NCI-H146 treated with DMSO at 0.1 percent for 48 hours (cell line): ENCODE data around the gene PITPNM1.
"Not testable (repeated sequence)": the region's sequence is repeated elsewhere in the genome, so short reads cannot be mapped to it uniquely, and the experiment has no call there.

Experiments
- DNase-seq: peaks from one replicate; lab custom pipeline; 2025; ENCODE audit not compliant: unreplicated experiment; lab: John Stamatoyannopoulos, UW

The PITPNM1 gene

DNA sequence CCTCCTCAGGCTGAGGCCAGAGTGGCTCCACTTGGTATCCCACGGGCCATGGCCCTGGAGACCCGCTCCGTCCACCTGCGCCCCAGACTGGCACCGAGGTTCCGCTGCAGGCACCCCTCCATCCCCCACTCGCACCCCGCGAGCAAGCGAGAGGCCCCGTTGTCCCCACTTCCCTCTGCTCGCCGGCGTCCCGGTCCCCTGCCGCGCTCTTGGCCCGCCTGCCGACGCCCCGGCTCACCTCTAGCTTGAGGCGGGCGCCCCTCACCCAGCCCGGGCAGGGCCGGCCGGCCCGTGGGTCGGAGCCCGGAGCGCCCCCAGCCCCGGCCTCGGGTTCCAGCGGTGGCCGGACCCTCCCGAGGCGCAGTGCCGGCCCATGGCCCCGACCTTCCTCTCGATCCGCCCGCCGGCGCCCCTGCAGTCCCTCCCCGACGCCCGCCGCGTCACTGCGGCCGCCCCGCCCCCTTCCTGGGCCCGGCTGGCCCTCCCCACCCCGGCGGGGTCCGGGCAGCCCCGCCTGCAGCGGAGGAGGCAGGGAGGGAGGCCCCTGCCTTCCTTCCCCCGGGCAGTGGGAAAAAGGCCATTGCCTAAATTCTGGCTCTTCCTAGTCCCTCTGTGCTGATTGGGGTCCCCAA lies at the start of gene PITPNM1:
PITPNM1 (minus strand) TSS at position 414 of the 632 bp plus-strand sequence. CDS start 1,183 bp downstream, outside the sequence.
- DNase-seq, result peak; percentile 63

DNA sequence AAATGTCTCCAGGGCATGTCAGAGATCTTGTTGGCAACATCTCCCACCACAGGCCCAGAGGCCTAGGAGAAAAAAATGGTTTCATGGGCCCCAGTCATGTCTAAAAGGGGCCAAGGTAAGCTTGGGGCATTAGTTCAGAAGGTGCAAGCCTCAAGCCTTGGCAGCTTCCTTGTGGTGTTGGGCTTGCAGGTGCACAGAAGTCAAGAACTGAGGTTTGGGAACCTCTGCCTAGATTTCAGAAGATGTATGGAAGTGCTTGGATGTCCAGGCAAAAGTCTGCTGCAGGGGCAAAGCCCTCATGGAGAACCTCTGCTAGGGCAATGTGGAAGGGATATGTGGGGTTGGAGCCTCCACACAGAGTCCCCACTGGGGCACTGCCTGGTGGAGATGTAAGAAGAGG lies 46.5 kb upstream of the PITPNM1 start:
- not testable (repeated sequence) for DNase-seq

DNA sequence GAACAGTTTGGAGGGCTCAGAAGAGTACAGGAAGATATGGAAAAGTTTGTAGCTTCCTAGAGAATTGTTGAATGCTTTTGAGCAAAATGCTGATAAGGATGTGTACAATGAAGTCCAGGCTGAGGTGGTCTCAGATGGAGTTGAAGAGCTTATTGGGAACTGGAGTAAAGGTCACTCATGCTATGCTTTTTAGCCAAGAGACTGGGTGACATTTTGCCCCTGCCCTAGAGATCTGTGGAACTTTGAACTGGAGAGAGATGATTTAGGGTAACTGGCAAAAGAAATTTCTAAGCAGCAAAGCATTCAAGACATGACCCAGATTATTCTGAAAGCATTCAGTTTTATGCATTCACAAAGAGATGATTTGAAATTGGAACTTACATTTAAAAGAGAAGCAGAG lies 46.0 kb upstream of the PITPNM1 start:
- DNase-seq, result no peak

DNA sequence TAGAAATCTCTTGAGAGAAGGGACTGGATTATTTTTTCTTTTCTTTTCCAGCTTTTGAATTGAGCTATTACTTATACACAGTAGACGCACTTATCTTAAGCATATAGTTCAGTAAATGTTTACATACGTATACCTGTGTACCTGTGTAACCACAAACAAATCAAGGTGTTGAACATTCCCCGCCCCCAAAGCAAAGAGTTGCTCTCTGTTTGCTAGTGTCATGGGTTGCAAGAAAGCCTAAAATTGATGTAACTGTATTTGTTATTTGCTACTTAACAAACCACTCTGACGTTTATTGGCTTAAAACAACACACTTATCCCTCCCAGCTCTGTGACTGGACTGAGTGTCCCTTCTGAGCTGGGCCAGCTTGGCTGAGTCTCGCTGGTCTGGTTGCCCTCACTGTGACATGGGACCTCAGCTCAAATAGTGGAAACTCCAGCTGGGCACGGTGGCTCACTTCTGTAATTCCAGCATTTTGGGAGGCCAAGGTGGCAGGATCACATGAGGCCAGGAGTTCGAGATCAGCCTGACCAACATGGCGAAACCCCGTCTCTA lies 43.5 kb upstream of the PITPNM1 start:
- DNase-seq, result no peak

DNA sequence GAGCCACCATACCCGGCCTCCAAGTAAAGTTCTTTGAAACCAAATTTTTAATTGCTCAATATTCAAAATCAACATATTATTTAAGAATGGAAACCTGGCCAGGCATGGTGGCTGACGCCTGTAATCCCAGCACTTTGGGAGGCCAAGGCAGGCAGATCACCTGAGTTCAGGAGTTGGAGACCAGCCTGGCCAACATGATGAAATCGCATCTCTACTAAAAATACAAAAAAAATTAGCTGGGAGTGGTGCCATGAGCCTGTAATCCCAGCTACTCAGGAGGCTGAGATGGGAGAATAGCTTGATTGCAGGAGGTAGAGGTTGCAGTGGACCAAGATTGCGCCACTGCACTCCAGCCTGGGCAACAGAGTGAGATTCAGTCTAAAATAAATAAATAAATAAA lies 42.9 kb upstream of the PITPNM1 start:
- not testable (repeated sequence) for DNase-seq

DNA sequence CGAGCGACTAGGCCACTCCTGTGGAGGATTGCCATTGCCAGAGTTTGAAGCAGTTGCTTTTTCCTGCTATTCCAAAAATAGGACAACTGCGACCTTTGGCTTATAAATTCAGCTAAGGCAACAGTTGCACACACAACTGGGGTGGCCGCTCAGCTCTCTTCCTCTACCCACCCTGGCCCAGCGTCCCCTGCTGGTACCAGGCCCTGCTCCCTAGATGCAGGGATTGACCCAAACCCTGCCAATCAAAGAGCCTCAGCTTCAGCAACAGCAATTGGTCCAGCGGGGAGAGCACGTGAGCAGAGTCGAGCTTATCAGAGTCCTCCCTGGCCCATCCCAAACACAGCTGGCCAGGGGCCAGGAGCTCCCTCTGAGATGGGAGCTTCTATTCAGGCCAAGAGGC lies 40.1 kb upstream of the PITPNM1 start:
- no peak for DNase-seq

DNA sequence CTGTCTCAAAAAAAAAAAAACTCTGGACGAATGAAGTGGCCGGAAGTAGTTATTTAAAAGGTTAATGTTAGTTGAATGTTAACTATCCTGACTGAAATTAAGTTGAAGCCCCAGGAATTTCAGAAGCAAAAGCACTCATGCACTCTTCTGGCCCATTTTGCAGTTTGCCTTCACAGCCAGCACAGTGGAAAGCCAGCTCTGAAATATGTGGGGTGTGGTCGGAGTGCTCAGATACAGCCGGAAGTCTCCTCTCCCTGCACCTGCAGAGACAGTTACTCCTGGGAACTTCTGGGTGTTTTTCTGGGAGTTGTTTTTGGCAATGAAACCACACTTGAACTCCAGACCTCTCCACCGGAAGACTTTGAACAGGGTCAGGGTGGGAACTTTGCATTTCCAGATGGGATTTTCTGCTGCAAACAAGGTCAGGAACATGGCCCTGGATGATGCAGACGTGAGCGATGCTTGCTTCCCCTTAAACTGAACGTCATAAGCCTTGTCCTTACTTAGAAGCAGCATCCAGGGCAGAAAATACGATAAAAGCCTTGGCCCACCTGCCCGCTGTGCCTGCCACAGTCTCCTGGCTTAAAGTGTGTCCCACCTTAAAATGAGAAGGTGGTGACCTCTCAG lies 39.6 kb upstream of the PITPNM1 start:
- DNase-seq, result no peak

DNA sequence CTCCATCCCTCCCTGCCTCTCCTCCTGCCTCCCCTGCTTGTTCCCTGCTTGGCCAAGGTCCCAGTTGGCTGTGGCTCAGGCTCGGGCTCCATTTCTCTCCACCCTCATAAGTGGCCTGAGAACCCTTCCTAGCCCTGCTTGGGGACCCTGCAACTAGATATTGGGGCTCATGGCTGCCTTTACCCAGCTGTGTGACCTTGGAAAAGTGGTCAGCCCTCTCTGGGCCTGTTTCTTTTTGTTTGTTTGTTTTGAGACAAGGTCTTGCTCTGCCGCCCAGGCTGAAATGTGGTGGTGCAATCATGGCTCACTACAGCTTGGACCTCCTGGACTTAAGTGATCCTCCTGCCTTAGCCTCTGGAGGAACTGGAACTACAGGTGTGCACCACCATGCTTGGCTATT lies 38.4 kb upstream of the PITPNM1 start:
- no peak for DNase-seq

DNA sequence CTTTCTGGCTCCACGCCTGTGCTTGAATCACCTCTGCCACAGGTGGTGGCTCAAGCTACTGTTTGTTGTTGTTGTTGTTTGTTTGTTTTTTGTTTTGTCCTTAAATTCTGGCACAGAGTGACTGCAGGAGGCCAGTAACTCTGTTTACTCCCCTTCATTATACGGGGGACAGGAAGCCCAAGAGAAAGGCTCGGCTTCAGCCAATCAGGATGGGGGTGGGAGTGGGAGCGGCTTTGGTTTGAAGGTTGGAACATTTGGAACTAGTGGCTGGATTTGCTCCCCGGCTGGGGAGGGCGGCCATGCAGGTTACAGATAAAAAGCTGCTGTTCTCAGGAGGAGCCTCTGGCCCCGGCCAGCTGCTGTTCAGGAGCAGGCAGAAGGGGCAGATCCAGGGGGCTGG lies 37.8 kb upstream of the PITPNM1 start:
- DNase-seq, result no peak

DNA sequence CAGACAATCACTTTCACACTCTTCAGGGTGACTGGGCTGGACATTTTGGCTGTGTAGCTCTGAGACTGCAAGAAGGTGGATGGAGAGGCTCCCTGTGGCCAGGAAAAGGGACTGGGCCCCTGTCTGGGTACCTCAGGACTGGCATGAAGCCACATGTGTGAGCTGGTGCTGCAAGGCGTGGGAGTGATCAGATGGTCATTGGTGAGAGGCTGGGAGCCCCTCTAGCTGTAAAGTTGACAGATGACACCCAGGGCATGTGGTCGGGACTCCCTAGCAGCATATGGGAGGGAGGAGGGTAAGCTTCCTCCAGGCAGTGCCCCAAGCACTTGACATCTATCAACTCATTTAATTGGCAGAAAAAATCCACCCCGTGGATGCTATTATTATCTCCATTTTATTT lies 37.0 kb upstream of the PITPNM1 start:
- DNase-seq, result no peak

DNA sequence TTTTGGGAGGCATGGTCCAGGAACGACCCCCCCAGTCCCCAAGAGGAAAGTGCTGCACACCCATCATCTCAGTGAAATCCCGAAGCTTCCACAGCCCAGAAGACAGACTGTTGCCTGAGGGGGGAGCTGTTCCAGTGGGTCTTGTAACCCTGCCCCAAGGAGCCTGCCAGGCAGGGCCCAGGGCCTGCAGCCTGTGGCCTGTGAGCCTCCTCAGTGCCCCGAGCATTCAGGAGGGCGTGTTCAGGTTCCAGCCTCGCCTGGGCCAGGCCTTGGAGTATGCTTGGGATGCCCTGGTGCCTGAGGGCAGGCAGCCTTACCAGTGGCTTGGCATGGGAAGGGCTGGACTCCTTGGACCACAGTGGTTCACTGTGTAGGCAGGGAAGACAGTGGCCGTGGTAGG lies 36.0 kb upstream of the PITPNM1 start:
- no peak for DNase-seq

DNA sequence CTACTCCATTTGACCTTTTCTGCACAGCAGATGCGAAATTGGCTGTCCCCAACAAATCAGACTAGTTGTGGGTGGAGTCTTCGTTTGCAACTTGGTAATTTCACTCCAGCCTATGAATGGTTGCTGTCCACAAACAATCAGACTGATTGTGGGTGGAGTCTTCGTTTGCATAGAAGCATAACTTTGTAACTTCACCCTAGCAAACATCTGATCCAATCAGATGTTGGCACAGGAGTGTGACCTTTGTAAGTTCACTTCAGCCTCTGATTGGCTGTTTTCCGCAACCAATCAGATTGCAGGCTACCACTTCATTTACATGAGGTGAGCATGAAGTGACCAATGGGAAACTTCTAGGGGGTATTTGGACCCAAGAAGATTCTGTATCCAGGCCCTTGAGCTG lies 34.4 kb upstream of the PITPNM1 start:
- no peak for DNase-seq

DNA sequence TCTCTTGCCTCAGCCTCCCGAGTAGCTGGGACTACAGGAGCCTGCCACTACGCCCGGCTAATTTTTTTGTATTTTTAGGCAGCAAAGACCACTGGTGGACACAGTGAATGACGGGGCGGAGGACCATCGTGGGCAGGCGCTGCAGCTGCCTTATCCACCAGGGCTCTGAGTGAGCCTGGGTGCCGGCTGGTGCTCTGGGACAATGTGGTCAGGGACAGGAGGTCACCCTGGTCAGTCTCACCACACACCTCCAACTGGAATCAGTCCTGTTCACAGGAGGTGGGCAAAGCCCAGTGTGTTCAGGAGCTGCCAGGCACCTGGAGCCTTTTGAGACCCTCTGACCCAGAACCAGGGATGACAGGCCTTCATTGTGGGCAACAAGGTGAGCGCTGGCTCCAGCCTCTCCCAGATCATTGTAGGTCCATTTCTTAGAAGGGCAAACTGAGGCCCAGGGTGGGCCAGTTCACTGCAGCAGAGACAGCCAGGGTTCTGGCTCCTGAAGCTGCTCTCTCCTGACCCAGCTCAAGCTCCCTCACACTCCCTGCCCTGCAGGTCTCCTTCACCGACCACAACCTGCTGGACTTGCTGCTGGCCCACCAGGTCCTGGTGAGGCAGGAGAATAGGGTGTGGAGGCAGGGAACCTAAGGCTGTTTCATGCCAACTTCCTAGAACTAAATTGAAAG lies 33.8 kb upstream of the PITPNM1 start:
- no peak for DNase-seq

DNA sequence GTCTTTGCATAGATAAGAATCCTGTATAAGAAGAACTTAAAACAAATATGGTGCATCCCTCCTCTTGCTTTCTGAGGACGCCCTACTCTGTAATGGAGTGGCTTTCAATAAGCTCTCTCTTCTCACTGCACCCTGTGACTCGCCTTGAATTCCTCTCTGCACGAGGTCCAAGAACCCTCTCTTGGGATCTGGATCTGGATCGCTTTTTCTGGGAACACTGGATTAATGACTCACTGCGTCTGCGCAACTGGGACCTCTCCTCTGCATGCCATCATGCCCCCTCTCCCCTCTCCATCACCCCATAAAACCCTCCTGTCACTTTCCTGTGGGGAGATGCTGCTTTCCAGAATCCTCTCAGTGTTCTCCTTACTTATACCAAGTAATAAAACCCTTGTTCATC lies 33.1 kb upstream of the PITPNM1 start:
- no peak for DNase-seq

DNA sequence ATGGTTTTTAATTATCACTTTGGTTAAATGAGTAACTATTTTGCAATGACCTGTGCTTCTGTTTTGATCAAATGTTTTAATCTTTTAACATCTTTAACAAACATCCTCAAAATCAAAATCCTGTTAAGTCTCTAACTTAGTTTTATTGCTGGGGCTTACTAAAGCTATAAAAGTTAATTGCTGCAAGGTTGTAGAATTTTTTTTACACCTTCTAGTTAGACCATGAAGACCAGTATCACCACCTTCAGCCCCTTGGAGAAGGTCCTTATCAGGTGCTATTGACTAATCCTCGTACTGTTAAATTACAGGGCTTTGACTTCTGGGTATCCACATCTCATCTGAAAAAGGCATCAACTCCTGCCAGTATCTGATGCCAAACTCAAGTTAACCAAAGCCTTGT lies 30.4 kb upstream of the PITPNM1 start:
- DNase-seq, result no peak

DNA sequence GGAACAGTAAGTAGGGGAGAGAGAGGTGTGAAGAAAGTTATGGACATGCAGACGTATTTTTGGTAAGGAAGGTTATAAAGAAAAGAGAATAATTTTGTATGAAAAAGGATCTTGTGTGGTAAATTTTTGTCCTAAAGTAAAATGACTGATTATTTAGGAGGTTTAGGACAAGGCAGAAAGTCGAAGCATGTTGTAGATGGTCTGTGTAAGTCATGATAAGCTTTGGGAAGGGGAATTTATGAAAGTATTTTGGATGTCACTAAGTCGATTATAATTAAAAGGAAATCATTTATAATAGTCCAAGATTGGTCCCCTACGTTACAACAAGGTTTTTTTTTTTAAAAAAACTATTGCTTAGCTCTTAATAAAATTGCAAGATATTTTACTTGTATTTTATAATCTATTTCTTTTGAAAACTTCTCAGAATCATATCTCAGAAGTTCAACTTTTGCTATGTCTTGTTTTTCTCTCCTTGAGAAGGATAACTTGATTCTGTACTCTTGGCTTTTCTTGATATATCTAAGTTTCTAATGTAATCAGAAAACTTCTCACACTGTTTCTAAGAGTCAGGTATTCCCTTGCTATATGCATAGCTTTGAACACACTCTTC lies 29.0 kb upstream of the PITPNM1 start:
- no peak for DNase-seq

DNA sequence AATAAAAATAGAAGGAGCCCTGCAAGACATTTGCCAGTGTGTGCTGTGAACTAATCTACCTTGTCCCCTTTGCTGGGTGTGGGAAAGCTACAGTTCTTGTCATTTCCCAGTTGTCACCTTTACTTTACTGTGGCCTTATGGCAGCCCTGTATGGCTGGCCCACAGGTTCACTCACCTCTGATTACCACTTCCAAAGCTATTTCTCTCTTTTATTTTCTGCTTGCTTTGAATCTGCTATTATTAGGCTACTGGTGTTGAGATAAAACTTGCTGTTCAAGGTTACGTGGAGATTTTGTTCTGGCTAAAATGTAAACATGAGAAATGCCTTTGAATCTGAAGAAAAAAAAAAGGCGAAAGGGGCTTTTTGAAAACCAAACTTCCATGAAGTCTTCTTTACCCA lies 27.7 kb upstream of the PITPNM1 start:
- DNase-seq, result no peak

DNA sequence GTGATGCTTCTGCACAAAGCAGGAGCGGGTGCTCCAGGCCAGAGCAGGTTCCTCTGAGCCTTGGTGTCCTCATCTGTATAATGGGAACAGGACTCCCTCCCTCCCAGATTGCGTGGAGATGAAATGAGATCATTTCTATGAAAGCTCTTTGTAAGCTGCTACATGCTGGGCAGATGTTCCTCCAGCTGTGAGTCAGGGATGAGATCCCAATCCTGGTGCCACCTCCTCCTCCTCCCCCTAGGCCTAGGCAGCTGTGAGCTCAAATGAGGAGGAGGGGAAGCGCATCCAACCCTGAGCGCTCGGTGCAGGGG lies 25.1 kb upstream of the PITPNM1 start:
- DNase-seq, result no peak

DNA sequence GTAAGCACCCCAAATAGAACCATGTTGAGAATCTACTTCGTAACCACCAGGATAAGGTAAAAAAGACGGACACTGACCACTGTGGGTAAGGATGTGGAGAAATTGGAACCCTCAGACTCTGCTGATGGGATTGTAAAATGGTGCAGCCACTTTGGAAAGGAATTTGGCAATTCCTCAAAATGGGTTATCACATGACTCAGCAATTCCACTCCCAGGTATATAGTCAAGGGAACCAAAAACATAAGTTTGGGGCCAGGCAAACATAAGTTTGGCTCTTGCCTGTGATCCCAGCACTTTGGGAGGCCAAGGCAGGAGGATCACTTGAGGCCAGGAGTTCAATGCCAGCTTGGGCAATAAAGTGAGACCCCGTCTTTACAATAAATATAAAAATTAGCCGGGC lies 23.2 kb upstream of the PITPNM1 start:
- no peak for DNase-seq

DNA sequence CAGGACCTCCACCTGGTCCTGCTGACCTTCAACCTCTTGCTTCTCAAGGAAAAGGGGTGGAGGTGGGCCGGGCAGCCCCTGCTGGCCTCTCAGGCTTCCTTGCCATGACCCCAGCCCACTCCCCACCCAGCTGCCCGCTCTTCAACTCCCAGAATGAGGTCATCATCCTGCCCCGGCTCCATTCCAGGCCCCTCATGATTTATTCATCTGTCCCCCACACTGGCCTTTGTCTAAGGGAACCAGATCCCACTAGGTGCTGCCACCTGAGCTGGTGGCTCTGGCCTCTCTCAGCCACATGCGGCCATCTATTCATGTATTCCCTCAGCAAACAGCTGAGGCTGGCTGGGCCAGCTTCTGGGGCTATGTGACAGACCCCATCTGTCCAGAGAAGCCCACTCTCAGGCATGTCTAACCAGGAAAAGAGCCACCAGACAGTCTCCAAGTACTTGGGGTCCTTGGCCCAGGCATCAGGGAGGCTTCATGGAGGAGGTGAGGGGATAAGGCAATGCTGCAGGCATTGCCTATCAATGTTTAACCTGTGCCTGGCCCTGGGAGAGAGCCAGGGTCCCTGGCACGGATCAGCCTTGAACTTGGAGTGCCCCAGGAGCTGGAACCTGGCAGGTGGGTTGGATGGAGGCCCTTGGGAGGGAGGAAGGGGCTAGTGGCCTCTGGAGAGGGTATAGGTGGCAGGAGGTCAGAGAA lies 20.3 kb upstream of the PITPNM1 start:
- DNase-seq, result no peak

DNA sequence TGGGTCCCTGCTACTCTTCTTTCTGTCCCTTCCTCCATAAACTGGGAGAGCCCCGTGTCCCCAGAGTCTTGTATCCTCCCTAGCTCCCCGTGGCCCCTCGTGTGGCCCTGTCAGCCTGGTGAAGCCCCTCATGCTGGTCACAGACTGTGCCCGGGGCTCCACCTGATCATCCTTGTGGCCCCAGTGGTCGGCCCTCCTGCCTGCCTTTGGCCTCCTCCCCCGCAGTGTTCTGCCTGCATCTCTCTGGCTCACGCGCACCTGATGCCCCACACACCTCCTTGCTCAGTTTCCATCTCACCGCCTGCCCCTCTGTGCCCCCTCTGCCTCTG lies 19.3 kb upstream of the PITPNM1 start:
- no peak for DNase-seq
